KMS-11 (cell line): Measurements from ENCODE around the gene ESD.
"Not testable (repeated sequence)": the region's sequence is repeated elsewhere in the genome, so short reads cannot be mapped to it uniquely, and the experiment has no call there.

Source experiments
- H2AFZ ChIP-seq: fragments of 200-600 bp; sonication (generic); 2 replicates; pipeline ENCODE4 v1.6.1; 2016; ENCODE audit warnings: antibody characterized with exemption, mixed run types, low read depth
- H3K27ac ChIP-seq: fragments of 200-600 bp; sonication (generic); 2 replicates; pipeline ENCODE4 v1.6.1; 2016; ENCODE audit warnings: mild to moderate bottlenecking, mixed run types
- H3K27me3 ChIP-seq: fragments of 200-600 bp; sonication (generic); 2 replicates; pipeline ENCODE4 v1.6.1; 2017; ENCODE audit warnings: mild to moderate bottlenecking, low read depth, mixed run types, moderate library complexity; ENCODE audit not compliant: insufficient read depth
- H3K36me3 ChIP-seq: fragments of 200-600 bp; sonication (generic); 2 replicates; pipeline ENCODE4 v1.6.1; 2017; ENCODE audit warnings: mild to moderate bottlenecking, mixed run types; ENCODE audit not compliant: insufficient read depth
- H3K4me1 ChIP-seq: fragments of 200-600 bp; sonication (generic); 2 replicates; pipeline ENCODE4 v1.6.1; 2016; ENCODE audit warnings: mild to moderate bottlenecking, low read depth, mixed run types; ENCODE audit not compliant: poor library complexity, severe bottlenecking
- H3K4me2 ChIP-seq: fragments of 200-600 bp; sonication (generic); 2 replicates; pipeline ENCODE4 v1.7.0; 2016; ENCODE audit warnings: mild to moderate bottlenecking, mixed run types
- H3K4me3 ChIP-seq: fragments of 200-600 bp; sonication (generic); IDR thresholded peaks from 2 replicates; pipeline ENCODE4 v1.6.1; 2017; ENCODE audit warnings: low read depth, low read length, mixed read lengths; ENCODE audit not compliant: insufficient read depth
- H3K79me2 ChIP-seq: fragments of 200-600 bp; sonication (generic); 2 replicates; pipeline ENCODE4 v1.6.1; 2016; ENCODE audit warnings: low read depth, mixed run types; ENCODE audit not compliant: insufficient read depth
- H3K9ac ChIP-seq: fragments of 200-600 bp; sonication (generic); 2 replicates; pipeline ENCODE4 v1.6.1; 2016; ENCODE audit warnings: mild to moderate bottlenecking, mixed run types
- H4K20me1 ChIP-seq: fragments of 200-600 bp; sonication (generic); 2 replicates; pipeline ENCODE4 v1.6.1; 2016; ENCODE audit warnings: mild to moderate bottlenecking, mixed run types; ENCODE audit not compliant: insufficient read depth
- CTCF ChIP-seq: fragments of 200-600 bp; sonication (generic); conservative IDR thresholded peaks from 2 replicates; pipeline ENCODE4 v1.6.1; 2017; ENCODE audit warnings: low read depth, mild to moderate bottlenecking, antibody characterized with exemption, low read length, moderate library complexity, mixed read lengths

Gene ESD

GRCh38 chr13:46812301-46812797 lies 15.4 kb upstream of the ESD start:
- Histone ChIP-seq H3K9ac (no peak overlapping the region), H4K20me1 (no peaks in the 10 kb centered on the region), H3K4me2 (no peak overlapping the region), H2AFZ (no peak overlapping the region), H3K27ac (no peak overlapping the region), H3K4me1 (no peaks in the 10 kb centered on the region), H3K79me2 (no peaks in the 10 kb centered on the region), H3K4me3 (no peak overlapping the region), H3K27me3 (no peaks in the 10 kb centered on the region), H3K36me3 (no peaks in the 10 kb centered on the region)
- no peak for TF ChIP-seq CTCF

GRCh38 chr13:46810440-46810839 lies 13.5 kb upstream of the ESD start:
- H3K27ac ChIP-seq: no peak overlapping the region
- no peak for TF ChIP-seq CTCF
- H3K9ac ChIP-seq: no peak overlapping the region
- no peaks in the 10 kb centered on the region for H3K27me3 ChIP-seq
- H2AFZ ChIP-seq: no peak overlapping the region
- H3K79me2 ChIP-seq: no peaks in the 10 kb centered on the region
- H3K4me2 ChIP-seq: no peak overlapping the region
- H3K36me3 ChIP-seq: no peaks in the 10 kb centered on the region
- no peaks in the 10 kb centered on the region for H4K20me1 ChIP-seq
- no peaks in the 10 kb centered on the region for H3K4me1 ChIP-seq
- no peak overlapping the region for H3K4me3 ChIP-seq

- not testable (repeated sequence) for H3K27me3 ChIP-seq, H3K4me1 ChIP-seq, H3K9ac ChIP-seq, H3K36me3 ChIP-seq, H3K4me3 ChIP-seq, H3K27ac ChIP-seq, H4K20me1 ChIP-seq, H2AFZ ChIP-seq, H3K4me2 ChIP-seq, H3K79me2 ChIP-seq
These were observed 8.0 kb upstream of the ESD start for GRCh38 chr13:46804921-46805320.

- H3K9ac ChIP-seq: no peak overlapping the region
- no peak overlapping the region for H2AFZ ChIP-seq
- no peaks in the 10 kb centered on the region for H3K4me1 ChIP-seq
- H3K36me3 ChIP-seq: no peaks in the 10 kb centered on the region
- no peak for TF ChIP-seq CTCF
- H4K20me1 ChIP-seq: no peaks in the 10 kb centered on the region
- H3K79me2 ChIP-seq: no peaks in the 10 kb centered on the region
- H3K27ac ChIP-seq: no peak overlapping the region
- H3K4me3 ChIP-seq: no peak overlapping the region
- H3K4me2 ChIP-seq: no peak overlapping the region
- no peaks in the 10 kb centered on the region for H3K27me3 ChIP-seq
These were observed 7.4 kb upstream of the ESD start for GRCh38 chr13:46804391-46804815.

GRCh38 chr13:46803586-46803985 lies 6.6 kb upstream of the ESD start:
- H3K4me1 ChIP-seq: no peaks in the 10 kb centered on the region
- H3K79me2 ChIP-seq: no peaks in the 10 kb centered on the region
- H3K9ac ChIP-seq: no peak overlapping the region
- H3K27me3 ChIP-seq: no peaks in the 10 kb centered on the region
- no peak overlapping the region for H3K4me2 ChIP-seq
- no peak for TF ChIP-seq CTCF
- no peaks in the 10 kb centered on the region for H3K36me3 ChIP-seq
- H4K20me1 ChIP-seq: no peaks in the 10 kb centered on the region
- H3K4me3 ChIP-seq: no peak overlapping the region
- H3K27ac ChIP-seq: no peak overlapping the region
- no peak overlapping the region for H2AFZ ChIP-seq
